Loucy (cell line): ENCODE results near the gene SOWAHD.

Experiments used
- H2AFZ ChIP-seq: fragments of 200-600 bp; sonication (generic); 2 replicates; pipeline ENCODE4 v1.6.0; 2016; ENCODE audit warnings: antibody characterized with exemption, mild to moderate bottlenecking, low read length, moderate library complexity
- H3F3A ChIP-seq: fragments of 200-600 bp; 2 replicates; pipeline ENCODE4 v1.6.0; 2016; ENCODE audit warnings: antibody characterized with exemption, low read depth, mild to moderate bottlenecking
- H3K27me3 ChIP-seq: fragments of 200-600 bp; sonication (generic); 2 replicates; pipeline ENCODE4 v1.6.1; 2014; ENCODE audit warnings: low read length, mild to moderate bottlenecking; ENCODE audit not compliant: insufficient read depth, poor library complexity, severe bottlenecking
- H3K36me3 ChIP-seq: fragments of 200-600 bp; sonication (generic); 2 replicates; pipeline ENCODE4 v1.6.1; 2016; ENCODE audit warnings: low read length; ENCODE audit not compliant: insufficient read depth
- H3K4me1 ChIP-seq: fragments of 200-600 bp; sonication (generic); 2 replicates; pipeline ENCODE4 v1.5.1; 2014; ENCODE audit warnings: low read length, mild to moderate bottlenecking; ENCODE audit not compliant: insufficient read depth, poor library complexity, severe bottlenecking
- H3K4me2 ChIP-seq: fragments of 200-600 bp; sonication (generic); 2 replicates; pipeline ENCODE4 v1.6.0; 2014; ENCODE audit warnings: antibody characterized with exemption, low read length, low read depth, mild to moderate bottlenecking; ENCODE audit not compliant: poor library complexity, severe bottlenecking
- H3K4me3 ChIP-seq: fragments of 200-600 bp; sonication (generic); 2 replicates; pipeline ENCODE4 v1.5.1; 2014; ENCODE audit warnings: low read length, mild to moderate bottlenecking, mixed read lengths; ENCODE audit not compliant: poor library complexity, severe bottlenecking
- H3K79me2 ChIP-seq: fragments of 200-600 bp; sonication (generic); 2 replicates; pipeline ENCODE4 v1.6.1; 2014; ENCODE audit warnings: low read length; ENCODE audit not compliant: insufficient read depth
- H3K9ac ChIP-seq: fragments of 200-600 bp; sonication (generic); 2 replicates; pipeline ENCODE4 v1.6.0; 2014; ENCODE audit warnings: mild to moderate bottlenecking, low read depth, low read length, moderate library complexity; ENCODE audit not compliant: poor library complexity, severe bottlenecking
- H3K9me2 ChIP-seq: fragments of 200-600 bp; sonication (generic); replicated peaks from 2 replicates; pipeline ENCODE4 v1.6.1; 2016; ENCODE audit warnings: low read depth, low read length, mixed read lengths
- H3K9me3 ChIP-seq: fragments of 200-600 bp; sonication (generic); 2 replicates; pipeline ENCODE4 v1.6.1; 2014; ENCODE audit warnings: mild to moderate bottlenecking, antibody characterized with exemption, low read length, low read depth; ENCODE audit not compliant: insufficient read depth
- H4K20me1 ChIP-seq: fragments of 200-600 bp; sonication (generic); 2 replicates; pipeline ENCODE4 v1.6.0; 2014; ENCODE audit warnings: antibody characterized with exemption, low read length, mild to moderate bottlenecking; ENCODE audit not compliant: insufficient read depth, poor library complexity, severe bottlenecking
- CTCF ChIP-seq: fragments of 200-600 bp; sonication (generic); conservative IDR thresholded peaks from 2 replicates; pipeline ENCODE4 v1.5.1; 2014; ENCODE audit warnings: mild to moderate bottlenecking, antibody characterized with exemption, low read length
- EZH2phosphoT487 ChIP-seq: fragments of 200-600 bp; IDR thresholded peaks from 2 replicates; pipeline ENCODE4 v1.6.1; 2018; ENCODE audit warnings: antibody characterized with exemption, mild to moderate bottlenecking, moderate library complexity, borderline replicate concordance

SOWAHD gene

GRCh38 chrX:119728487-119728886 is 29.9 kb upstream of the SOWAHD start:
- Histone ChIP-seq H3K4me1 (peaks cover 3% of the 10 kb centered on the region), H3K9me3 (no peaks in the 10 kb centered on the region), H2AFZ (no peak overlapping the region), H3K4me3 (no peak overlapping the region), H3K36me3 (no peaks in the 10 kb centered on the region), H3K79me2 (no peaks in the 10 kb centered on the region), H3K9ac (no peak overlapping the region), H3K4me2 (no peak overlapping the region), H3F3A (no peaks in the 10 kb centered on the region), H3K27me3 (no peaks in the 10 kb centered on the region), H4K20me1 (no peaks in the 10 kb centered on the region), H3K9me2 (no peaks in the 10 kb centered on the region)
- no peak for TF ChIP-seq CTCF
- no peak for TF ChIP-seq EZH2phosphoT487

- Histone ChIP-seq H3K4me1 (peaks cover 3% of the 10 kb centered on the region), H2AFZ (no peak overlapping the region), H3F3A (no peaks in the 10 kb centered on the region), H3K4me2 (no peak overlapping the region), H3K36me3 (no peaks in the 10 kb centered on the region), H3K4me3 (no peak overlapping the region), H3K9ac (no peak overlapping the region), H3K79me2 (no peaks in the 10 kb centered on the region), H3K9me3 (no peaks in the 10 kb centered on the region), H3K27me3 (no peaks in the 10 kb centered on the region), H3K9me2 (no peaks in the 10 kb centered on the region), H4K20me1 (no peaks in the 10 kb centered on the region)
- no peak for TF ChIP-seq EZH2phosphoT487
- peak; percentile 59 for TF ChIP-seq CTCF
These were observed 28.8 kb upstream of the SOWAHD start for GRCh38 chrX:119729408-119730201.

- Histone ChIP-seq H3K9ac (no peak overlapping the region), H3K4me1 (no peaks in the 10 kb centered on the region), H3K36me3 (no peaks in the 10 kb centered on the region), H3K27me3 (no peaks in the 10 kb centered on the region), H2AFZ (no peak overlapping the region), H3K9me3 (no peaks in the 10 kb centered on the region), H3K4me3 (no peak overlapping the region), H4K20me1 (no peaks in the 10 kb centered on the region), H3K9me2 (no peaks in the 10 kb centered on the region), H3F3A (no peaks in the 10 kb centered on the region), H3K79me2 (no peaks in the 10 kb centered on the region), H3K4me2 (no peak overlapping the region)
- no peak for TF ChIP-seq CTCF
- no peak for TF ChIP-seq EZH2phosphoT487
These were observed 23.5 kb upstream of the SOWAHD start for GRCh38 chrX:119734897-119735339.
